ENCODE results near the gene NSG1.

Gene NSG1

GRCh38 chr4:4440333-4441061 lies 53.6 kb downstream of the NSG1 start:
- Histone ChIP-seq H4K20me1 (ENCODE audit: insufficient read depth, low read length) (no peaks in the 10 kb centered on the region), H3K4me1 (ENCODE audit: low read length) (no peaks in the 10 kb centered on the region), H3K4me3 (ENCODE audit: low read length) (no peak overlapping the region), H2AFZ (ENCODE audit: low read length) (no peak overlapping the region), H3K27me3 (replicated peaks; ENCODE audit: insufficient read depth, low read length) (no peaks in the 10 kb centered on the region), H3K9me3 (replicated peaks; ENCODE audit: insufficient read depth, low read length) (no peaks in the 10 kb centered on the region), H3K27ac (ENCODE audit: low read length) (no peak overlapping the region), H3K36me3 (replicated peaks; ENCODE audit: insufficient read depth, low read length) (no peaks in the 10 kb centered on the region), H3F3A (ENCODE audit: insufficient read depth, low read length) (no peaks in the 10 kb centered on the region), H3K9me2 (replicated peaks; ENCODE audit: insufficient read depth, low read length) (no peaks in the 10 kb centered on the region), H3K9ac (ENCODE audit: low read length) (no peak overlapping the region), H3K4me2 (ENCODE audit: low read depth, low read length) (no peak overlapping the region), H3K79me2 (ENCODE audit: low read length) (no peaks in the 10 kb centered on the region)
- TF ChIP-seq CTCF (IDR thresholded peaks at IDR 0.05; ENCODE audit: low read length) = no peak
- TF ChIP-seq EZH2phosphoT487 (IDR thresholded peaks at IDR 0.05; ENCODE audit: low read length) = no peak
- TF ChIP-seq EZH2 (optimal IDR thresholded peaks at IDR 0.05; ENCODE audit: low read depth, low read length) = no peak
- DNase-seq = no peak

- Histone ChIP-seq H3K4me2 (ENCODE audit: low read depth, low read length) (no peak overlapping the region), H2AFZ (ENCODE audit: low read length) (no peak overlapping the region), H3K79me2 (ENCODE audit: low read length) (no peaks in the 10 kb centered on the region), H3K4me1 (ENCODE audit: low read length) (no peaks in the 10 kb centered on the region), H3K27me3 (replicated peaks; ENCODE audit: insufficient read depth, low read length) (no peaks in the 10 kb centered on the region), H4K20me1 (ENCODE audit: insufficient read depth, low read length) (no peaks in the 10 kb centered on the region), H3K9ac (ENCODE audit: low read length) (no peak overlapping the region), H3K36me3 (replicated peaks; ENCODE audit: insufficient read depth, low read length) (no peaks in the 10 kb centered on the region), H3K9me3 (replicated peaks; ENCODE audit: insufficient read depth, low read length) (no peaks in the 10 kb centered on the region), H3F3A (ENCODE audit: insufficient read depth, low read length) (no peaks in the 10 kb centered on the region), H3K27ac (ENCODE audit: low read length) (no peak overlapping the region), H3K9me2 (replicated peaks; ENCODE audit: insufficient read depth, low read length) (no peaks in the 10 kb centered on the region), H3K4me3 (ENCODE audit: low read length) (no peak overlapping the region)
- DNase-seq = no peak
- TF ChIP-seq EZH2phosphoT487 (IDR thresholded peaks at IDR 0.05; ENCODE audit: low read length) (no peak), EZH2 (optimal IDR thresholded peaks at IDR 0.05; ENCODE audit: low read depth, low read length) (no peak), CTCF (IDR thresholded peaks at IDR 0.05; ENCODE audit: low read length) (no peak)
Observed at GRCh38 chr4:4443821-4444220, 56.9 kb downstream of the NSG1 start.

GRCh38 chr4:4446434-4446833 lies 59.5 kb downstream of the NSG1 start:
- no peaks in the 10 kb centered on the region for H4K20me1 ChIP-seq (ENCODE audit: insufficient read depth, low read length)
- no peak overlapping the region for H3K27ac ChIP-seq (ENCODE audit: low read length)
- no peaks in the 10 kb centered on the region for H3F3A ChIP-seq (ENCODE audit: insufficient read depth, low read length)
- H3K9ac ChIP-seq (ENCODE audit: low read length) = no peak overlapping the region
- no peak for DNase-seq
- H3K4me1 ChIP-seq (ENCODE audit: low read length) = no peaks in the 10 kb centered on the region
- H3K4me2 ChIP-seq (ENCODE audit: low read depth, low read length) = no peak overlapping the region
- no peak overlapping the region for H2AFZ ChIP-seq (ENCODE audit: low read length)
- TF ChIP-seq EZH2 (optimal IDR thresholded peaks at IDR 0.05; ENCODE audit: low read depth, low read length) = no peak
- no peak for TF ChIP-seq EZH2phosphoT487 (IDR thresholded peaks at IDR 0.05; ENCODE audit: low read length)
- TF ChIP-seq CTCF (IDR thresholded peaks at IDR 0.05; ENCODE audit: low read length) = no peak
- H3K4me3 ChIP-seq (ENCODE audit: low read length) = no peak overlapping the region
- no peaks in the 10 kb centered on the region for H3K27me3 ChIP-seq (replicated peaks; ENCODE audit: insufficient read depth, low read length)
- H3K9me3 ChIP-seq (replicated peaks; ENCODE audit: insufficient read depth, low read length) = no peaks in the 10 kb centered on the region
- H3K79me2 ChIP-seq (ENCODE audit: low read length) = no peaks in the 10 kb centered on the region
- H3K9me2 ChIP-seq (replicated peaks; ENCODE audit: insufficient read depth, low read length) = no peaks in the 10 kb centered on the region
- H3K36me3 ChIP-seq (replicated peaks; ENCODE audit: insufficient read depth, low read length) = no peaks in the 10 kb centered on the region

Measured in MM.1S (cell line).